HG03378 (cell line): ENCODE measurements around the gene FYCO1.

Experiments
- ATAC-seq: cut with Tn5 transposase; IDR thresholded peaks from one replicate; pipeline ENCODE4 v1.9.1; 2021; ENCODE audit warnings: mild to moderate bottlenecking, moderate library complexity; ENCODE audit not compliant: unreplicated experiment

FYCO1 gene

GRCh38 chr3:45944830-45945620, 50.6 kb downstream of the FYCO1 start:
- ATAC-seq = no peak

- no peak for ATAC-seq
Observed at GRCh38 chr3:45943207-45943846, 52.3 kb downstream of the FYCO1 start, which contains the start of gene CXCR6. TSS of gene CXCR6 (plus strand) at chr3:45943464. CDS start at chr3:45946482, 3,018 bp downstream.

GRCh38 chr3:45942051-45942825, 53.4 kb downstream of the FYCO1 start:
- ATAC-seq = no peak

- no peak for ATAC-seq
Observed at GRCh38 chr3:45940781-45941365, 54.8 kb downstream of the FYCO1 start.

- no peak for ATAC-seq
Observed at GRCh38 chr3:45940004-45940780, 55.4 kb downstream of the FYCO1 start.

GRCh38 chr3:45939341-45939771, 56.3 kb downstream of the FYCO1 start:
- ATAC-seq = no peak

GRCh38 chr3:45938864-45939263, 56.8 kb downstream of the FYCO1 start:
- no peak for ATAC-seq

GRCh38 chr3:45938043-45938435, 57.6 kb downstream of the FYCO1 start:
- ATAC-seq = no peak

- no peak for ATAC-seq
Observed at GRCh38 chr3:45937206-45938042, 58.2 kb downstream of the FYCO1 start.

GRCh38 chr3:45936261-45936660, 59.4 kb downstream of the FYCO1 start:
- ATAC-seq = no peak

- no peak for ATAC-seq
Observed at GRCh38 chr3:45933591-45933990, 62.0 kb downstream of the FYCO1 start.

GRCh38 chr3:45932112-45932511, 63.5 kb downstream of the FYCO1 start:
- ATAC-seq = no peak

- no peak for ATAC-seq
Observed at GRCh38 chr3:45931496-45931895, 64.1 kb downstream of the FYCO1 start.

- no peak for ATAC-seq
Observed at GRCh38 chr3:45929042-45929679, 66.5 kb downstream of the FYCO1 start.

- ATAC-seq = no peak
Observed at GRCh38 chr3:45927881-45928280, 67.7 kb downstream of the FYCO1 start.

GRCh38 chr3:45923755-45924154, 71.9 kb downstream of the FYCO1 start:
- ATAC-seq = no peak

- ATAC-seq = no peak
Observed at GRCh38 chr3:45922950-45923590, 72.6 kb downstream of the FYCO1 start.

- ATAC-seq = no peak
Observed at GRCh38 chr3:45922039-45922326, 73.6 kb downstream of the FYCO1 start.
